Neural crest cell (in vitro differentiated cells): ENCODE results near the gene ROBO2. TPM values are rescaled to one million over a fixed set of nuclear protein-coding genes. Genes with fewer than 3 reads are reported as not detected.
A peak's percentile ranks its signal among the peaks of the same experiment; 100 is the strongest.

Experiments
- DNase-seq: peaks from one replicate; pipeline ENCODE4 v3.0.0; 2021; ENCODE audit warnings: low read depth, mixed read lengths, low spot score
- H3K27ac Mint-ChIP-seq: one replicate; pipeline ENCODE4 v1.8.0; 2021; ENCODE audit warnings: mild to moderate bottlenecking, mixed read lengths; ENCODE audit not compliant: unreplicated experiment
- H3K27me3 Mint-ChIP-seq: 2 replicates; pipeline ENCODE4 v1.8.0; 2021; ENCODE audit warnings: low read depth, mild to moderate bottlenecking, mixed read lengths
- H3K36me3 Mint-ChIP-seq: 2 replicates; pipeline ENCODE4 v1.8.0; 2021; ENCODE audit warnings: low read depth, mild to moderate bottlenecking, mixed read lengths
- H3K4me1 Mint-ChIP-seq: 2 replicates; pipeline ENCODE4 v1.8.0; 2021; ENCODE audit warnings: mixed read lengths
- H3K4me3 Mint-ChIP-seq: one replicate; pipeline ENCODE4 v1.8.0; 2021; ENCODE audit warnings: mild to moderate bottlenecking, mixed read lengths
- H3K9me3 Mint-ChIP-seq: 2 replicates; pipeline ENCODE4 v1.8.0; 2021; ENCODE audit warnings: mixed read lengths
- total RNA-seq: library from RNA; stranded (reverse); gene quantifications from 2 replicates; pipeline ENCODE4 v1.2.1, GENCODE V29; 2021
- TF ChIP-seq, protein P1 (sequence below): fragments of 200-600 bp; sonication (generic); conservative IDR thresholded peaks from 2 replicates; pipeline ENCODE4 v1.5.0; 2021; ENCODE audit warnings: antibody characterized with exemption, mild to moderate bottlenecking

Gene ROBO2
- total RNA-seq, 1 donor from 2014 or later, result 27.9 TPM

DNA sequence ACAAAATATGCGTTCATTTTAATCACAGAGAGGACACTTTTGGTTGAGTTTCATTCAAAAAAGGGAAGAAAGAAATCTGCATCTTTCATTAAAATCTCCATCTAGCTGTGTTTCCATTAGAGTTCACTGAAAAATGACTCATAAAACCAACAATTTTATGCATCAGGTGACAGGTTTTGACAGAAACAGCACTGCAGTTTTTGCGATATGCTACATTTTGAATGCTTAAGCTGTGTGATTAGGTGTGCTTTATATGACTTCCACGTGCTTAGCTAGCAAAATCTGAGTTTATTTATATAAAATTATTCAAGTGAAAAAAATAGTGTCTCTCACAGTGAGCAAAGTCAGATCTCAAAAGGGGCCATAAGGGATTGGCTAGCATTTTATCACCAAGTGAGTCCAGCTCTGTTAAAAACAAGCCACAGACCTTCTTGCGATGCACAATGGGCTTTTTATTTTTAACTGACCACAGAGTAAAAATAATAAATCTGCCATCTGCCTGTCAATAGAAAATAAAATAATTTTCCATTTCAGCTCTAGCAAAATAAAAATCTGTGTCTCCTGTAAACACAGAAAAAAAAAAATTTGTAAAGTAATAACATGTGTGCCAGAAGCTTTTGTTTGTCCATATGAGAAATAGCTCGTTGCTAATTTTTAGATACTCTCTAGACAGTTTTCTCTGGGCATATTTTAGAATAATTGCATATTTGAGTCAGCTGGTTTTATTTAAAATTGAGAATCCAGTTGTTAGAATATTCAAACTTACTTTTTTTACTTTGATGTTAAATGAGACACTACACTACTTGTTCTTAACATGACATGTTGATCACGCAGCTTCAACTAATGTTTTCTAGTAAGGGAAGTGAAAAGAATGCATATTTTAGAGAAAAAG is 409.8 kb downstream of the ROBO2 start:
- Mint-ChIP-seq H3K9me3 (peaks cover 2% of the 10 kb centered on the region), H3K4me1 (no peaks in the 10 kb centered on the region), H3K36me3 (no peaks in the 10 kb centered on the region), H3K27ac (no peak overlapping the region), H3K27me3 (no peaks in the 10 kb centered on the region), H3K4me3 (no peak overlapping the region)
- TF ChIP-seq, protein P1, sequence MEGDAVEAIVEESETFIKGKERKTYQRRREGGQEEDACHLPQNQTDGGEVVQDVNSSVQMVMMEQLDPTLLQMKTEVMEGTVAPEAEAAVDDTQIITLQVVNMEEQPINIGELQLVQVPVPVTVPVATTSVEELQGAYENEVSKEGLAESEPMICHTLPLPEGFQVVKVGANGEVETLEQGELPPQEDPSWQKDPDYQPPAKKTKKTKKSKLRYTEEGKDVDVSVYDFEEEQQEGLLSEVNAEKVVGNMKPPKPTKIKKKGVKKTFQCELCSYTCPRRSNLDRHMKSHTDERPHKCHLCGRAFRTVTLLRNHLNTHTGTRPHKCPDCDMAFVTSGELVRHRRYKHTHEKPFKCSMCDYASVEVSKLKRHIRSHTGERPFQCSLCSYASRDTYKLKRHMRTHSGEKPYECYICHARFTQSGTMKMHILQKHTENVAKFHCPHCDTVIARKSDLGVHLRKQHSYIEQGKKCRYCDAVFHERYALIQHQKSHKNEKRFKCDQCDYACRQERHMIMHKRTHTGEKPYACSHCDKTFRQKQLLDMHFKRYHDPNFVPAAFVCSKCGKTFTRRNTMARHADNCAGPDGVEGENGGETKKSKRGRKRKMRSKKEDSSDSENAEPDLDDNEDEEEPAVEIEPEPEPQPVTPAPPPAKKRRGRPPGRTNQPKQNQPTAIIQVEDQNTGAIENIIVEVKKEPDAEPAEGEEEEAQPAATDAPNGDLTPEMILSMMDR, result no peak
- no peak for DNase-seq

DNA sequence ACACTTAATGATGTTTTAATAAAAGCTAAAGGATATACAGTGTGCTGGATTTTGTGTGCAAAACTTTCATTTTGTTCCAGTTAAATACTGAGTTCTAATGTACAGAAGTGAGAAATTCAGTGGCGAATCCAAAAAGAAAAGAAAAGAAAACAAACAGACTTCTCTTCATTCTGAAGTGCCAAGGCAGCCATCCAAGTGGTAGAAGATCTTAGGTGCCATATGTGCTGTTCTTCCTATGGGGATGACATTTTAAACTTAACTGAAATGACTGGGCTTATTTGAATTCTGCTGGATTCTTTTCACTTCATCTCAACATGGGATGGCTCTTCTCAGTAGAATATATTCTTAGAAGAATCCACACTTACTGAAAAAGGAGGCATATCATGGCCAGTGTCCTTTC is 416.5 kb downstream of the ROBO2 start:
- Mint-ChIP-seq H3K4me3 (no peak overlapping the region), H3K36me3 (no peaks in the 10 kb centered on the region), H3K4me1 (peaks cover 7% of the 10 kb centered on the region), H3K27ac (no peak overlapping the region), H3K27me3 (no peaks in the 10 kb centered on the region), H3K9me3 (peaks cover 4% of the 10 kb centered on the region)
- TF ChIP-seq, protein P1, result no peak
- DNase-seq, result no peak

DNA sequence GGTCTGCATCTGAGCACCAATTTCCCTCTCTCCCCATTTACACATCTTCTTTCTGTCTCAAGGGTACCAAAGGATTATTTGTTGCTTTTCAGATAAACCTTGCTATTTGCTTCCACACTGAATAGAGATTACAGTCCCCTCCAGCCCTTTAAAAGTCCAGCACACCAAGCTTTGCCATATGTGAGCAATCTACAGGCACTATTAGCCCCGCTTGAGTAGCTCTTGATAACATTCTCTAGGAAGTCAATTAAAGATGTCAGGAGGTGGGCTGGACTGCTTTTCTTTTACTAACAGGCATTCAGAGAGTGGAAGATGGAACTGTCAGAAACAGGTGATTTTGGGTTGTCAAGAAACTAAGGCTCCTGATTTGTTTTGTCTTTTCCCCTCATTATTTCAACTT is 417.0 kb downstream of the ROBO2 start:
- Mint-ChIP-seq H3K36me3 (no peaks in the 10 kb centered on the region), H3K27ac (peak overlapping the region; percentile 58), H3K27me3 (no peaks in the 10 kb centered on the region), H3K9me3 (peaks cover 4% of the 10 kb centered on the region), H3K4me1 (peaks cover 7% of the 10 kb centered on the region), H3K4me3 (no peak overlapping the region)
- TF ChIP-seq, protein P1, result no peak
- DNase-seq, result no peak

DNA sequence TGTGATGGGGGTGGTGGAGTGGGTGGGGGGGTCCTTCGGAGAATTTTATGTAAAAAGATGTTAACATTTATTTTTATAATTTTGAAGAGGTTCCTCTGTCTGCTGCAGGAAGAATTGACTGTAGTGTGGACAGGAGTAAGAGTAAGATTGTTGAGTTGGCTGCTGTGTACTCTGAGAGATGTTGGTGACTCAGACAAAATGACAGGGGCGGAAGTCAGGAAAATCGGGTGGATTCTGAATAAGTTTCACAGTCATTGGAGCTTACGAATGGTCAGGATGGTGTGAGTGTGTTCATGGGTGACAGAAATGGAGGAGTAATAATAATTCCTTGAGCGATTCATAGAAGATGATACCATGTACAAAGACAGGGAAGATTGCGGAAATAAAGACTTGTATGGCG is 420.0 kb downstream of the ROBO2 start:
- no peak overlapping the region for H3K27ac Mint-ChIP-seq
- peaks cover 7% of the 10 kb centered on the region for H3K4me1 Mint-ChIP-seq
- DNase-seq, result no peak
- H3K36me3 Mint-ChIP-seq, result no peaks in the 10 kb centered on the region
- H3K27me3 Mint-ChIP-seq, result no peaks in the 10 kb centered on the region
- H3K9me3 Mint-ChIP-seq, result peaks cover 2% of the 10 kb centered on the region
- TF ChIP-seq, protein P1, result no peak
- H3K4me3 Mint-ChIP-seq, result no peak overlapping the region

DNA sequence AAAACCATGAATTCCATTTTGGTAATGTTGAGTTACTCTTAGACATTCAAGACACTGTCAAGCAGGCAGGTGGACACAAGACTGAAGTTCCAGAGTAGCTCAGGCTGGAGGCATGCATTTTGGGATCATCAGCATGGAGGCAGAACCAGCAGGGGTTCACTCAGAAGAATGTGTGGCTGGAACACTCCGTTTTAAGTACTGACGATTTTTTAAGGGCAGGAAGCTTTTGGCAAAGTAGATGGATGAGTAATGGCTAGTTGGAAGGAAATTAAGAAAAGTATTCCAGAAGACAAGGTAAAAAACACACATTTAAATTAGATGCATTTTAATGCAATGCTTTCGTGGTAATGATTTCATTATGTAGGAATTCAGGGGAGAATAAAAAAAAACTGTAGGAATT is 420.4 kb downstream of the ROBO2 start:
- H3K4me1 Mint-ChIP-seq, result peaks cover 7% of the 10 kb centered on the region
- TF ChIP-seq, protein P1, result no peak
- H3K27me3 Mint-ChIP-seq, result no peaks in the 10 kb centered on the region
- no peaks in the 10 kb centered on the region for H3K36me3 Mint-ChIP-seq
- no peak overlapping the region for H3K27ac Mint-ChIP-seq
- peaks cover 2% of the 10 kb centered on the region for H3K9me3 Mint-ChIP-seq
- no peak for DNase-seq
- no peak overlapping the region for H3K4me3 Mint-ChIP-seq
